Measurements from ENCODE around the gene FAM193B.

The FAM193B gene

DNA sequence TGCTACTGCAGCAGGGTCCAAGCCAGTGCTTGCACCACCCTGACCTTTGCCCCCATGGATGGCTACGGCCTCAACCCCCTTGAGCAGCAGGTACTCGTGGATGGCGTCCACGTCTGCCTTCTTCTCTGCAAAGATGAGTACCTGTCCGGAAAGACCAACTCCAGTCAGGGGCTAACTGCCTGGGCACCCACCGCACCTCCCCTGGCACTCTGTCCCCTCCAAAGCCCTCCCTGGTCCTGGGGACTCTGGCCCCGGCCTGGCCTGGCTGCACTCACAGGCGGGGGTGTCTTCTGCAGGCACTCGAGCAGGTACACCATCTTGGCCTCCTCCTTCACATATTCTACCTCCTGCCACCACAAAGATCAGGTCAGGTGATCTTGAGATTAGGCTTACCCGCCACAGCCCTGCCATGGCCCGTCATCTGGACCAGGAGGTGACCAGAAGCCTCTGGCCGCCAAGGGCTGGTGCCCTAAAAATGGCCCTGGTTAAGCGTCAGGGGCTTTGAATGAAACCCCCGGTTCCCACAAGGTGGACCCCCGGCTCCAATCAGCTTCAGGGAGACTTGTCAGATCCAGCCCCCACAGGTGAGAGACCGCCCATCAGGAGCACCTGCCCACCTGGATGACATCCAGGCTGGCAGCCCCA lies 41.5 kb downstream of the FAM193B start:
- DNase-seq, result no peak

DNA sequence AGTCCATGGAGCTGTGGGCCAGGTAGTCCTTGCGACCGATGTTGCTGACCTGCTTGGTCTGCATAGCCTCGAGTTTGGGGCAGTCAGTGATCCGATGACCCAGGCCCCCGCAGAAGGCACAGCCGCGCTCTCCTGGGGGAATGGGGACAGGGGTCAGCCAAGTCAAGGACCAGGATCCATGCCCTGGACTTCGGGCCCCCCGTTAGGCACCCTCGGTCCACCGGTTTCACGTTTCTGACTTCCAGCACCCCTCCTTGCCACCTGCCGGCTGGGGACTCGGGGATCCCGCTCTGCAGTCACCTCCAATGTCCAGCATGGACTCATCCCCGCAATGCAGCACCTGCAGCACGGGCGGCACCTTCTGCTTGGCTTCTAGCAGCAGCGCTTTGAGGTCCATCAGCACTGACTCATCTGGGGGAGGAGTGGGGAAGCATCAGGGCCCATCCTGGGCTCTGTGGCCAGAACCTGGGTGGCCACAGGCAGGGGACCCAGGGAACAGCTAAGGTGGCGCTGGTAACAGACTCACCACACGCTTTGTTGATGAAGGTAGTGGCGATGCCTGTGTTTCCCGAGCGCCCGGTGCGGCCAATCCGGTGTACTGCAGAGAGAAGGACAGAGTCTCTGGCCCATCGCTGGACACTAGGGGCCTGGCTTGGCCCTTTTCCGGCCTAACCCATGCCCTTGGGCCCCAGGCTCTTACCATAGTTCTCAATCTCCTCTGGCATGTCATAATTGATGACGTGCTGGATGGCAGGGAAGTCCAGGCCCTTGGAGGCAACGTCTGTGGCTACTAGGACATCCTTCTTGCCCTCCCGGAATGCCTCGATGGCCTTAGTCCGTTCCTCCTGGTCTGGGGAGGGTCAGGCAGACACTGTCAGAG lies 42.3 kb downstream of the FAM193B start:
- no peak for DNase-seq

DNA sequence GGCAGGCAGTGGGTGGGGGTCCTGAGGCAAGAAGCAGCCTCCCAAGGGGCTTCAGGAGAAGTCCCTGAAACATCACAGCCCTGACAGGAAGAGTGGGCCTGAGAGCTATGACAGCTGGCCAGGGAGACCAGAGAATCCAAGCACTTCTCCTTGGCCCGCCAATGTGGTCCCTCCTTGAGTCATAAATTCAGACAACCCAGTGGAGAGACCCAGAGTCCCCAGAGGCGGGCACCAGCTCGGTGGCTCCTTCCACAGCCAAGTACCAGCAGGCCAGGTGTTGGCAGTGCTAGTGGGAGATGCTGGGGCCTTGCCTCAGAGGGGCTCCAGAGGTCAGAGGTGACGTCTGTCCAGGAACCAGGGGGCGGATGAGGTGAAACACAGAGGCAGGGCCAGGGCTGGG lies 43.2 kb downstream of the FAM193B start:
- DNase-seq, result no peak

DNA sequence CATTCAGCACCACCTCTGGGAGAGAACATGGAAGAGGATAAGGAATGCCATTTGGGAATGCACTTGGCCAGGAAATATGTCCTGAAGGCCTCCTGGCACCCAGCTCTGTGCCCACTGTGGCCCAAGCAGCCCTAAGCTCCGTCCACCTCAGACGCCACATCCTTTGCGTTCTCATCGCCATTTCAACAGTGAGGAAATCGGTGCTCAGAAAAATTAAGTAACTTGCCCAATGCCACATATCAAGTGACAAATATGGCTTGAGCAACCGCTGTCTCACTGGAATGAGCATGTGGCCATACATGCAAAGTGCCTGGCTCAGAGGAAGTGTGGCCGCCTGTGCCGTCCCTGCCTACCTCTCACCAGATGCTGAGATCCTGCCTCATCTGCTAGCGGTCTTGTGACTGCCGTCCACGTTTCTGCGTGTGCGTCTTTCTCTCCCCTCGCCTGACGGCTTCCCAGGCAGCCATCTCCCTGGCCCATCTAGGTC lies 43.8 kb downstream of the FAM193B start:
- no peak for DNase-seq

DNA sequence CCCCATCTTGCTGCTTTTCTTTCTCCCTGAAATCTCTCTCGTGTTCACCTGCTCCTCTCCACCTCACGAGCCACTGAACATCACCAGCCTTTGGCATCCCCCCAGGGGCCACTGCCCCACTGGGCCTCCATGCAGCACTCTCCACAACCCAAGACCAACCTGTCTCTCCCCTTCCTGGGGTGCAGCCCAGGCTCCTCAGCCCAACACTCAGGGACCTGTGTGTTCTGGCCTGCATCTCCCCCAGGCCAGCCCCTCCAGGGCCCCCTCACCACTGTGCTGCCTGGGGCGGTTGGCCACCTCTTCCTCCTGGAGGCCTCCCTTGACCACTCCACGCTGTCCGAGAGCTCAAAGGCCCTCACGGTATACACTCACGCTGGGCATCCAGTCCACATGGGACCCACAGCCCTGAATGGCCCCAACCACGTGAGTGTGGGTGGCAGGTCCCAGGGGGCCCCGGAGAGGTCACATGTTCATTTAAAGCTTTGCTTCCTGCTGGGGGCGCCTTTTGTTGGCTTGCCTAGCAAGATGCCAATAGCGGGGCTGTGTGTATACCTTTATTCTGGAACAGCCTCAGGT lies 44.3 kb downstream of the FAM193B start:
- no peak for DNase-seq

DNA sequence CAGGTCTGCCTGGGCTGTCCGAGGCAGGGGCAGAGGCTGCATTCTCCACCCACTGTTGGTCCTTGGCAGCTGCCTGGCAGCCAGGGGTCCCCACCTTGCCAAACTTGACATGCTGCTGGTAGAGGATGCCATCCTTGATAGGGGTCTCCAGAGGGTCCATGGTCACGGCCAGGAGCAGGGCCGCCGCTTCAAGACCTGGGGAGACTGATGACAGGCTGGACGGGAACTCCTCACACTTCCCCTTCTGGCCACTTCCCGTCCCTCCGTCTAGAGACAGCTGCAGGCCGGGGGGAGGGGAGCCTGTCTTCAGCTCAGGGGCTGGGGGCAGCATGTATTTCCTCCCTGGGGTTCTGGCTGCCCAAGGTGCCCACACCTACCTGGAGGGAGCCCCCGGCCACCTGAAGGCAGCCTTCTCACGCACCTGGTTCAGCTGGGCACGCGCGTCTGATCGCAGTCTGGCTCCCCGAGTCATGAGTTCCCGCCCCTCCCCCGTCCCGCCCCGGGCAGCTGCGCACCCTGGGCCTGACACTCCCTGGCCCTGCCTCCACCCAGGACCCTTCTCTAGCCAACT lies 44.9 kb downstream of the FAM193B start, which contains the start of gene DOK3:
Gene DOK3, minus strand, starts transcription at position 446 of the 571 bp plus-strand sequence. Its CDS starts 286 bp downstream, at position 160.
- no peak for DNase-seq

DNA sequence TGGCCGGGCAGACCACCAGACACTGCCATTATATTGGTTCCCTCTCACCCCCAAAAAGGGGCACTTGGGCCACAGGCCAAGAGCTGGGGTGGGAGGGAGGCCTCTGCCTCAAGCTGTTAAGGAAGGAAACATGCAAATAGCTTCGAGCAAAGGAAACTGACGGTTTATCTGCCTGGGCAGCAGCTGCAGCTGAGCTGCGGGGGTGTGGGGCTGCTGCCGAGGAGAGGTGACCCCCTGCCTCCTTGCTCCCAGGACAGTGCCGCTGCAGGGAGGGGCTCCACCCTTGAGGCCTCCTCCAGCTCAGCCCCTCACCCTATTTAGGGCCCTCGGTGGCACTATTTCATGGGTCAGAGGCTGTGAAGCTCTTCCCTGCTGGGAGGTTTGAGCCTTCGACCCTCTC lies 45.5 kb downstream of the FAM193B start:
- no peak for DNase-seq

DNA sequence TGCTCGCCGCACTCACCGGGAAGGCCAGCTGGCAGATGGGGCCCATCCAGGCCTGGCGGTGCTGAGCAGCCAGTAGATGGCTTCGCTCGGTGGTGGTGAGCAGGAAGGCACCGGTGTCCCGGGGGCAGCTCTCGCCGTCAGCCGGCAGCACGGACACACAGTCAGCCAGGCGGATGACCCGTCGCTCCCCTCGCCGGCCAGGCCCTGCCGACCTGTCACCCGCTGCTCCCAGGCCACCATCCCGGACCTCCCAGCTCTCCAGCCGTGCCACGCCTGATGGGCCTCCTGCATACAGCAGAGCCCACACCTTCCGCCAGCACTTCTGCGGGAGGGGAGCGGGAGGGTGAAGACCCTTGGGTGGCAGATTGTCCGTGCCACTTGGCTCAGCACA lies 46.1 kb downstream of the FAM193B start:
- DNase-seq, result no peak

DNA sequence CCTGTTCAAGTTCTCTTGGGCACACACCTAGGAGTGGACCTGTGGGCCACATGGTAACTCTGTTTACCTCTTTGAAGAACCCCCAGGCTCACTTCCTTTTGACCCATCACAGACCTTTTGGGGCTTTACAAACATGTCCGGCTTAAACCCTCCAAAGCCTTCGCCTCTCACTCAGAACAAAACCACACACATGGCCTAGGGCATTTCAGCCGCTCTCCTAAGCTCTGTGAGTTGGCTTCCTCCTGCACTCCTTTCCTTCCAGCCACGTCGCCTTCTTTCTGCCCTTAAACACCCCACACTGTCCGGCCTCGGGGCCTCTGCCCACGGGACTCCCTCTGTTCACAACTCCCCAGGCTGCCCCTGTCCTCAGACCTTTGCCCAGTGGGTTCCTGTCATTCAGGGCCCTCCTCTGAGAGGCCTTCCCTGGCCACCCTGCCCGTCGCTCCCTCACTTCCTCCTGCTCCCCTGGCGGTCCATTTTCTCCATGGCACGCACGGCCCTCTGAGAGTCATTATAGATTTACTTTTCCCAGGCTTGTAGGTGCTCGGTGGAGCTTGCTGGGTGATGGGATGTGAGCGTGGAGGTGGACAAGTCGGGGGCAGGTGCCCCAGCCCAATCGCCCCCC lies 46.7 kb downstream of the FAM193B start:
- no peak for DNase-seq

DNA sequence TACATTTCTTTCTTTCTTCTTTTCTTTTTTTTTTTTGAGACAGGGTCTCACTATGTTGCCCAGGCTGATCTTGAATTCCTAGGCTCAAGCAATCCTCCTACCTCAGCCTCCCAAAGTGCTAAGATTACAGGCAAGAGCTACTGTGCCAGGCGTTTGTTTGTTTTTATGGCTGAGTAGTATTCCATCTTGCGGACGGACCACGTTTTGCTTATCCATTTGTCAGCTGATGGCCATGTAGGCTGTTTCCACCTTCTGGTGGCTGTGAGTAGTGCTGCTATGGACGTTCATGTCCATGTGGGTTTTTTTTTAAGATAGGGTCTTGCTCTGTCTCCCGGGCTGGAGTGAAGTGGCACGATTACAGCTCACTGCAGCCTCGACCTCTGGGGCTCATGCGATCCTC lies 47.2 kb downstream of the FAM193B start:
- DNase-seq, result no peak

DNA sequence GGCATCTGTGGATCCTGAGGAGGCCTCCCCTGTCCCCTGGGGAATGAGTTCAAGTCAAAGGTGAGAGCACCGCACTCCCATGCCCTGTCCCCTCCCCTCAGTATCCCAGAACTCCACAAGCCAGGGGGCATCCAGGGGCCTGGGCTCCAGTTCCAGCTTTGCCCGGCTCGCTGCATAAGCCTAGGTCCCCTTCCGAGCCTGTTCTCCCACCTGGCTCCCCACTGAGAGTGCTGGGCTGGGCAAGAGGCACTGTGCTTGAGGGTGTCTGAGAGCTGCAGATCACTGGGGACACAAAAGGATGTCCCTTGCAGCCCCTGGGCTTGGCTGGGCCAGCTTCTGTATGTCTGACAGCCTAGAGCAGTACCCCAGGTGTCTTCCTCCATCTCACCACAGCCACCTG lies 49.3 kb downstream of the FAM193B start:
- no peak for DNase-seq

DNA sequence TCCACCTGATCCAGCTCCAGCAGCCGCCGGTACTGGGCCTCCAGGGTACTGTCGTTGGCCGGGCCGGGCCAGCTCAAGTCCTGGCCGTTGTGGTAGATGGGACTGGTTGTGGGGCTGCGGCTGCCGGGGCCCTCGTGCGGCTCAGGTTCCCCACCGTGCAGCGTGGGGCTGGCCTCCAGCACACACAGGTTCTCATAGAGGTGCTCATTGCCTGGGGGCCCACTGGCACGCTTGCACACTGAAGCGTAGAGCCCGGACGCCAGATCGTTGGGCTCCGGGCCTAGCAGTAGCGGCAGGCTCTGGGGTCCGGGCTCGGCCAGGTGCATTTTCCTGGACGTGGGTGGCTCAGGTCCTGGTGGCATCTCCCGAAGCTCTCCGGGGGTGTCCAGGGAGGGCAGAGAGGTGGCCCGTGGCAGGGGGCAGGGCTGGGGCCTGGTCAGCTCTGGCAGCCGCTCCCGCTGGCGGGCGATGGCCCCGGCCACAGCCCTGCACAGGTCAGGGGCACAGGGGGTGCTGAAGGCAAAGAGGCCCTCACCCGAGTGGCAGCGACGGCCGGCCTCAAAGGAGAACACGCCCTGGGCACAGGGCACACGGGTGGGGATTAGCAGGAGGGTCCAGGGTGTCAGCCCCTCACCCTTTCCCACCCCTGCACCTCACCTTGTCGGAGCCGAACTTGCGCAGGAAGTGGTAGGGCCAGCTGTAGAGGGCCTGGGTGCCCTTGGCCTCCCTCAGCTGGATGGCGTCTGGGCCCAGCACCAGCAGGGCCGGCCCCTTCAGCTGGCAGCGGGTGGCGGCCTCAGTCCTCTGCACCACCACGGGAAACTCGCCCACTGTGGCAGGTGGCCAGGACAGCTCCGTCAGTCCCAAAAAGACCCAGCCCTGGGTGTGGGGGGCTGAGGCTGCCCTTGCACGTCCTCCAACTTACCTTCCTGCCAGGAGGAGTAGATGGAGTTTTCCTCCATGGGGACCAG lies 50.0 kb downstream of the FAM193B start:
- DNase-seq, result no peak

DNA sequence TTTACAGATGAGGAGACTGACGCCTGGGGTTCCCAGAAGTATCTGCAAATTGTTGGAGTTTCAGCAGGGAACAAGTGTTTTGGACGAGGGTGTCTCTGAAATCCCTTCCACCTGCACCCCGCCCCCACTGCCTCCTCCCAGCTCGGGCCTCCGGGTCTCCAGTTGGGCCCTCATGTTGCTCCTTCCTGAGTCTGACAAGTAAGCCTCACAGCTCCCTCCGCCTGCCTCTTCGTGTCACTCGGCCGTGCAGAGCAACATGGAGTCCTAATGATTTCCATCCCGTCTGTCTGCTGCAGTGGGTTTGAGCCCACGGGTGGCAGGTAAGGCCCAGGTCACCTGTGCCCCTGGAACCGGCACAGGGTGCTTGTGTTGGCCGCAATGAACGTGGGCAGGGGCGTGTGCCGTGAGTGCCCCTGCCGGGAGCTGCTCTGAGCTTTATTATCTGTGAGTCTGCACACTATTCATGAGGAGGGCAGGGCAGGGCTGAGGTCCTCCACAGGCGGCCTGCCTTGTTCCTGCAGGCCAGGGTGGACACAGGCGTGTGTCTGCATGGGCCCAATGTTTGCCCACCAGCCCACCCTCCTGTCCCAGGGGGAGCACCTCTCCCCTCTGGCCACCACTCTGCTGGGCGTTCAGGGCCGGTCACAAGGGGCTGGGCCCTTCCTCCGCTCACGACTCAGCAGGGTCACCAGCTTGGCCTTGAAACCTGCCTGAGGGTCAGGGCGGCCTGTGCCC lies 50.8 kb downstream of the FAM193B start:
- DNase-seq, result no peak

DNA sequence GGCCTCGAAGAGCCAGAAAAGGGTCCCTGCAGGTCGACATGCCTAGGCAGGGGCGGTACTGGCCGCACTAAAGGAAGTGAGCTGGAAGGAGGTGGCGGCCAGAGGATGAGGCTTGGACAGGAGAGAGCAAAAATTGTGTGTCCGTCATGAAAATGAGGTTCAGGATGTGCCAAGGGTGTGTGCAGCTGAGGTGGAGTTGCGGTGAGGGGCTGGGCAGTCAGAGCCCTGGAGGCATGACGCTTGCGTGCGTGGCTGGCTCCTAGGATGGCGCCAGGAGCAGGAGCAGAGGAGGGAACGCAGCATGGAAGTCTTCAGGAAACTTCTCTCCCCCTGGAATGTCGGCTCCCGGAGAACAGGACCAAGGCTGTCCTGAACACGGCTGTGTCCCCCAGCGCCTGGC lies 51.5 kb downstream of the FAM193B start:
- DNase-seq, result no peak

DNA sequence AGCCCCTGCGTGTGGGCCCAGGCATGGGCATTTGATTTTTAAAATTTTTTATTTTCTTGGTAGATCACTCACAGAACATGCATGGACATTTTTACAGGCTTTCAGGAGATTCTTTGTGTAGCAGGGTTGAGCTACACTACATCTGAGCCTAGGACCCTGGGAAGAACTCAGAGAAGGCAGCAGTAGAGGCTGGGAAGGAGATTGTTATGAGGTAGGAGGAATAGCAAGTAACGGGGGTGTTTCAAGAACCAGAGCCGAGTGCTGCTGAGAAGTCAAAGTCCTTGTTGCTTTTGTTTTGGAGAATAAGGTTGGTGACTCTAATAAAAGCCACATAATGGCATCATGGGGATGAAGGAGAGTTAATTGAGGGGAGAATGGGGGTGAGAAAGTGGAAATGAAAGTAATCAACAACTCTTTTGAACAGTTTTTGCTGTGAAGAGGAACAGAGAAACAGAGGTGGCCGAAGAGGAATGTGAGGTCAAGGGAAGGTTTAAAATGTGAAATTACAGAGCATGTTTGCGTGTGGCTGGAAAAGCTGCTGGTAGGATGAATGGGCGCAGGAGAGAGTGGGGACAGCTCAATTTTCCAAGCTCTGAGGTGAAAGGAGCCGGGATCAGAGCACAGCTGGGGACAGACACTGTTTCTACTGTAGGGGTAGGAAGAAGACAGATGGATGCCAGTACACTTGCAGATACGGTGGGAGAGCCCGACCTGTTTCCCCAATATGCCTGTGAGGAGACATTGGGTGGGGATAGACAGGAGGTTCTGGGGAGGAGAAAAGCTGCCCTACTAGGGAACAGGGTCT lies 52.3 kb downstream of the FAM193B start:
- DNase-seq, result no peak

DNA sequence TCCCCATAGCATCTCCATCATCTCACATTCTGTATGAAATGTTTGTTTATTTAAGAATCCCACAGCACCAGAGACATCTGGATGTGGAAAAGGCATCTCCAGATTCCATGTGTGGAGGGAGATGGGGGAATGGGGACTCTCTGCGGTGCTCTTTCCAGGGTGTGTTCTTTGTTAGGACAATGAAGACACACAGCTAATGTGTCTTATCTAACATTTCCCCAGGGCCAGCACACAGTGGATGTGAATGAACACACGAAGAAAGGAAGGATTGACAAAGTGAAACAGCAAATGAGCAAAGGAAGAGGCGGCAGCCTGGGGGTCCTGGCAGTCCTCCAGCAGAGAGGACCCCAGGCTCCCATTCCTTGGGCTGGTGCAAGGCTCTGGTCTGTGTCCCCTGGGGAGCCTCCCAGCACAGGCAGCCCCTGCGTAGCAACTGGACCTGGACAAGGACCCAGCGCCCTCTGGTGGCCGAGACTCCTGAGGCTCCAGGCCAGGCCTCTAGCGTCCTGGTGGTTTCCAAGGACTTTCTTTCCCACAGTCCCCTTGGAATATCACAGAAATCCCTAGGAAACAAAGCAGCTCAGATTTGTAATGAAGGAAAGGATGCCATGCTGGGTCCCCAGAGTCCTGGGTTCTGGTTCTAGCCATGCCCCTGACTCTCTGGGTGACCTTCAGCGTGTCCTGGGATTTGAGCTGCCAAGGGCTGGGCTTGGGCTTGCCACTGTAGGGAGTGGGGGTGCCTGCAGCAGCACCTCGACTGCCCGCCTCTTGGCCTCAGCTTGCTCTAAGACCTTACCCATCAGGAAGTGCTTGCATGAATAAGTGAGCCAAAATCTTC lies 53.5 kb downstream of the FAM193B start:
- DNase-seq, result no peak

DNA sequence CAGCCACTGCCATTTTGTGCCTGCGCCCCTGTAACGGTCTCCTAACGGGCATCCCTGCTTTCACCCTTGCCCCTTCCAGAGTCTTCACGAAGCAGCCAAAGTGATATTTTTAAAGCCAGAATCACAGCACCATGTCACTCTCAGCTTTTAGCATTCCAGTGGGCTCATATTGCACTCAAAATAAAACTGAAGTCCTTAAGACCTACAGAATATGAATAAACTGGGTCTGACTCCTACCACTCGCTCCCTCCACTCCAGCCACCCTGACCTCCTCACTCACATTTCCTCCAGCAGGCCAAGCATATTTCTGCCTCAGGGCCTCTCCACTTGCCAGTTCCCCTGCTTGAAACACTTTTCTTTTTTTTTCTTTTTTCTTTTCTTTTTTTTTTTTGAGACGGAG lies 54.5 kb downstream of the FAM193B start:
- no peak for DNase-seq

DNA sequence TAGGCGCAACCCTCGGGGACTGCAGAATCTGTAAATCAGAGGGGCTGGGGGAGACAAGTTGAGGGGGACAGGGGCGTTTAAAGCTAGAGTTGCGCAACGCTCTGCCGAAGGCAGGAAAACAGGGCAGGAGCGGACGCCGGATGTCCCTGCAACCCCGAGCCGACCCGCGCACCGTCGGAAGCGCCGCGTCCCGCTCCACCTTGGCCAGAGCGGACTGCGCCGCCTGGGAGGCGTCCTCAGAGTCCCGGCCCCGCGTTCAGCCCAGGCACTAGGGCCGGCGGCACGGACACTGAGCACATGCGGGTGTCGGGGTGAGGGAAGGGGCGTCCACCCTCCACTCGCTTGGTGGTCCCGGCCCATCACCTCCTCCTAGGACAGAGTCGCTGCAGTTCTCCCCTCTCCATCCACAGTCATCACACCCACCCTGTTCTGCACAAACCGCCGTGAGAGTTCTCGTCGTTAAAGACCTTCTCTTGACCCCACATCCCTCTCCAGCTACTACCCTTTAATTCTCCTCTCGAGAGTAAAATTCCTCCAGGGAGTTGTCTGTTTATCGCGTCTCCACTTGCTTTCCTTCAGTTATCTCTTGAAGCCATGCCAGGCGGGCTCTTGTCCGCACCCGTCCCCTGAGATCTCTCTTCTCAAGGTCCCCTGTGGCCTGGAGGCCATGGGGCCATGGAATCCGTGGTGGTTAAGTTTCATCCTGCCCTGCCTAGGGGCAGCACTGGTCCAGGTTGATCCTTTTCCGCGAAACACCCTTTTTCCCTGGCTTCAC lies 56.2 kb downstream of the FAM193B start:
- no peak for DNase-seq

Data from NCI-H1048 (cell line).